HG03521 (cell line): ENCODE measurements around the gene OSBP.
"Not testable (repeated sequence)": the region's sequence is repeated elsewhere in the genome, so short reads cannot be mapped to it uniquely, and the experiment has no call there.

Experiments used
- ATAC-seq: cut with Tn5 transposase; IDR thresholded peaks from one replicate; pipeline ENCODE4 v1.9.1; 2021; ENCODE audit warnings: mild to moderate bottlenecking, moderate library complexity; ENCODE audit not compliant: unreplicated experiment

The OSBP gene

GRCh38 chr11:59615637-59616395 lies at the start of gene OSBP:
TSS of gene OSBP (minus strand) at chr11:59615774. CDS start at chr11:59615664, 110 bp downstream.
- ATAC-seq: peak; percentile 87

GRCh38 chr11:59660621-59661020 lies 45.0 kb upstream of the OSBP start:
- no peak for ATAC-seq

GRCh38 chr11:59659981-59660380 lies 44.4 kb upstream of the OSBP start:
- no peak for ATAC-seq

GRCh38 chr11:59658036-59658435 lies 42.5 kb upstream of the OSBP start:
- ATAC-seq: no peak

GRCh38 chr11:59654893-59655292 lies 39.3 kb upstream of the OSBP start:
- no peak for ATAC-seq

GRCh38 chr11:59647245-59647980 lies 31.8 kb upstream of the OSBP start:
- ATAC-seq: no peak

GRCh38 chr11:59644528-59644927 lies 29.0 kb upstream of the OSBP start:
- no peak for ATAC-seq

- ATAC-seq: no peak
Observed at GRCh38 chr11:59643390-59643789, 27.8 kb upstream of the OSBP start.

GRCh38 chr11:59641156-59641555 lies 25.6 kb upstream of the OSBP start:
- ATAC-seq: no peak

GRCh38 chr11:59630493-59630892 lies 14.9 kb upstream of the OSBP start:
- ATAC-seq: no peak

GRCh38 chr11:59629996-59630395 lies 14.4 kb upstream of the OSBP start:
- no peak for ATAC-seq

- not testable (repeated sequence) for ATAC-seq
Observed at GRCh38 chr11:59626969-59627368, 11.4 kb upstream of the OSBP start.

- ATAC-seq: no peak
Observed at GRCh38 chr11:59625703-59626102, 10.1 kb upstream of the OSBP start.

GRCh38 chr11:59617876-59618275 lies 2.3 kb upstream of the OSBP start:
- no peak for ATAC-seq

- no peak for ATAC-seq
Observed at GRCh38 chr11:59616396-59616982, 915 bp upstream of the OSBP start.

- ATAC-seq: peak; percentile 9
Observed at GRCh38 chr11:59615120-59615636, 396 bp downstream of the OSBP start.

GRCh38 chr11:59614277-59615119 lies 1.1 kb downstream of the OSBP start:
- ATAC-seq: no peak

- ATAC-seq: no peak
Observed at GRCh38 chr11:59611570-59612565, 3.7 kb downstream of the OSBP start.

GRCh38 chr11:59610289-59610688 lies 5.3 kb downstream of the OSBP start:
- ATAC-seq: no peak
